Epithelial cell of proximal tubule (primary cell): ENCODE results near the gene UBL3. TPM values are rescaled to one million over a fixed set of nuclear protein-coding genes. Genes with fewer than 3 reads are reported as not detected.
A peak's percentile ranks its signal among the peaks of the same experiment; 100 is the strongest.

Source experiments
- DNase-seq: peaks from one replicate; pipeline ENCODE4 v3.0.0-alpha.2; 2011; ENCODE audit warnings: low read depth
- H3K4me3 ChIP-seq: 2 replicates; pipeline ENCODE4 v1.5.1; 2011; ENCODE audit warnings: low read depth, mild to moderate bottlenecking, low read length
- CTCF ChIP-seq: conservative IDR thresholded peaks from 2 replicates; pipeline ENCODE4 v1.5.1; 2012; ENCODE audit warnings: low read depth, mild to moderate bottlenecking, low read length
- total RNA-seq: library from RNA; depleted of rRNA; stranded (reverse); fragments of >200 nt; gene quantifications from 2 replicates; pipeline ENCODE4 v1.2.3, GENCODE V29; 2015

UBL3 gene
- total RNA-seq, 1 donor from 2014 or later = 10.0 TPM

- H3K4me3 ChIP-seq = no peak overlapping the region
- TF ChIP-seq CTCF = no peak
- no peak for DNase-seq
Measured at GRCh38 chr13:29852472-29853054, 2.1 kb upstream of the UBL3 start.

GRCh38 chr13:29849731-29850212, 645 bp downstream of the UBL3 start:
- H3K4me3 ChIP-seq = peak overlapping the region; percentile 81
- no peak for DNase-seq
- no peak for TF ChIP-seq CTCF

GRCh38 chr13:29849071-29849631, 1.3 kb downstream of the UBL3 start:
- no peak for TF ChIP-seq CTCF
- DNase-seq = no peak
- H3K4me3 ChIP-seq = peak overlapping the region; percentile 81

- no peak for DNase-seq
- TF ChIP-seq CTCF = no peak
- H3K4me3 ChIP-seq = peak overlapping the region; percentile 81
Measured at GRCh38 chr13:29847501-29847983, 2.9 kb downstream of the UBL3 start.

- peak overlapping the region; percentile 81 for H3K4me3 ChIP-seq
- DNase-seq = no peak
- no peak for TF ChIP-seq CTCF
Measured at GRCh38 chr13:29846475-29847256, 3.8 kb downstream of the UBL3 start.

GRCh38 chr13:29845440-29846056, 4.9 kb downstream of the UBL3 start:
- no peak for DNase-seq
- no peak overlapping the region for H3K4me3 ChIP-seq
- TF ChIP-seq CTCF = no peak
